Measurements from ENCODE around the gene SPOCK2.

Gene SPOCK2

DNA sequence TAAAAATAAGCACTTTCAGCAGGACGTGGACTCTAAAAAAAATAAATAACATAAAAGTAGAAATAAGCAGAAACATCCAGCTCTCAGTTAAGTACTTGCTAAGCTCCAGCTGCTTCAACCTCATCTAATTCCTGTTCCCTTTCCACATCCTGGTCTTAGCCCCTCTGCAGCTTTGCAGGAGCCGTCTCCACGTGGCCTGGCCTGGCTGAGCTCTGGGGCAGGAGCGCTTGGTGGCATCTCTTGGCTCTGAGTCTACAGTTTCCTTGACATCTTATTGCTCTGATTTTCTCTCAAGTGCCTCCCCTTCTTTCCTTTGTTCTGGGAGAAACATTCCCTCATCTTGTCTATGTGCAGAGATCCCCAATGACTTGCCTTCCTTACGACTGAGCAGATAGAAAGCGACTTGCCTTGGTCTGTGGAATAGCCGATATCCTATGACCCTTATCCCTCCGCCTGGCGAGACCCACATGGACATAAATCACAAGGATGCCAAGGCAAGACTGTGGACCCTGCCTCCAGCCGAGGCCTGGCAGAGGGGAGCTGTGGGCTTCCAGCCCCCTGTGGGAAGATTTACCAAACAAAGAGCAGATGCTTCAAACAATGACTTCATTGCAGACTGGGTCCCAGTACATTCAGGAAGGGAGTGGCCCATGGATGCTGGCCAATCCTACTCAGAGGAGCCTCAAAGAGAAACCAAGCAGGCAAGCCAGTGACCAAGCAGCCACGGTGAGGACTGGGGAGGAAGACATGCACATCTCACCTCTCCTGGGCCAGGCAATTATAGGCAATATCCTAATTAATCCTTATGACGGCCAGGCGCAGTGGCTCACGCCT, 61.9 kb downstream of the SPOCK2 start:
- no peak overlapping the region for H3K27ac ChIP-seq (ENCODE audit: low read depth, low read length)
- no peaks in the 10 kb centered on the region for H3K36me3 ChIP-seq (ENCODE audit: low read length)

GRCh38 chr10:72025832-72026231, 62.5 kb downstream of the SPOCK2 start:
- Histone ChIP-seq H3K36me3 (ENCODE audit: low read length) (no peaks in the 10 kb centered on the region), H3K9me2 (replicated peaks; ENCODE audit: insufficient read depth, low read length) (no peaks in the 10 kb centered on the region), H3K9me3 (ENCODE audit: insufficient read depth, low read length) (no peaks in the 10 kb centered on the region), H4K20me1 (ENCODE audit: low read depth, low read length) (no peaks in the 10 kb centered on the region), H3K79me2 (ENCODE audit: insufficient read depth, low read length) (no peaks in the 10 kb centered on the region), H2AFZ (ENCODE audit: low read depth, low read length, severe bottlenecking) (no peak overlapping the region), H3K4me3 (ENCODE audit: insufficient read depth, low read length, poor library complexity, severe bottlenecking) (no peak overlapping the region), H3K27me3 (ENCODE audit: low read length) (no peaks in the 10 kb centered on the region), H3K9ac (ENCODE audit: low read length) (no peak overlapping the region), H3K4me2 (ENCODE audit: low read depth, low read length, poor library complexity, severe bottlenecking) (no peak overlapping the region), H3F3A (ENCODE audit: insufficient read depth) (no peaks in the 10 kb centered on the region), H3K27ac (ENCODE audit: low read depth, low read length) (no peak overlapping the region)
- TF ChIP-seq, protein P1, sequence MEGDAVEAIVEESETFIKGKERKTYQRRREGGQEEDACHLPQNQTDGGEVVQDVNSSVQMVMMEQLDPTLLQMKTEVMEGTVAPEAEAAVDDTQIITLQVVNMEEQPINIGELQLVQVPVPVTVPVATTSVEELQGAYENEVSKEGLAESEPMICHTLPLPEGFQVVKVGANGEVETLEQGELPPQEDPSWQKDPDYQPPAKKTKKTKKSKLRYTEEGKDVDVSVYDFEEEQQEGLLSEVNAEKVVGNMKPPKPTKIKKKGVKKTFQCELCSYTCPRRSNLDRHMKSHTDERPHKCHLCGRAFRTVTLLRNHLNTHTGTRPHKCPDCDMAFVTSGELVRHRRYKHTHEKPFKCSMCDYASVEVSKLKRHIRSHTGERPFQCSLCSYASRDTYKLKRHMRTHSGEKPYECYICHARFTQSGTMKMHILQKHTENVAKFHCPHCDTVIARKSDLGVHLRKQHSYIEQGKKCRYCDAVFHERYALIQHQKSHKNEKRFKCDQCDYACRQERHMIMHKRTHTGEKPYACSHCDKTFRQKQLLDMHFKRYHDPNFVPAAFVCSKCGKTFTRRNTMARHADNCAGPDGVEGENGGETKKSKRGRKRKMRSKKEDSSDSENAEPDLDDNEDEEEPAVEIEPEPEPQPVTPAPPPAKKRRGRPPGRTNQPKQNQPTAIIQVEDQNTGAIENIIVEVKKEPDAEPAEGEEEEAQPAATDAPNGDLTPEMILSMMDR (IDR thresholded peaks at IDR 0.05; ENCODE audit: insufficient read depth, low read length, poor library complexity, severe bottlenecking), result no peak
- no peak for TF ChIP-seq EZH2phosphoT487 (conservative IDR thresholded peaks at IDR 0.05; ENCODE audit: low read length)

More for the DNA sequence above, 61.9 kb downstream of the SPOCK2 start:
- no peak overlapping the region for H2AFZ ChIP-seq (ENCODE audit: low read depth, low read length, severe bottlenecking)
- no peaks in the 10 kb centered on the region for H3K27me3 ChIP-seq (ENCODE audit: low read length)
- H3K4me2 ChIP-seq (ENCODE audit: low read depth, low read length, poor library complexity, severe bottlenecking), result no peak overlapping the region
- H3K79me2 ChIP-seq (ENCODE audit: insufficient read depth, low read length), result no peaks in the 10 kb centered on the region
- no peaks in the 10 kb centered on the region for H4K20me1 ChIP-seq (ENCODE audit: low read depth, low read length)
- no peaks in the 10 kb centered on the region for H3F3A ChIP-seq (ENCODE audit: insufficient read depth)
- TF ChIP-seq EZH2phosphoT487 (conservative IDR thresholded peaks at IDR 0.05; ENCODE audit: low read length), result no peak
- TF ChIP-seq, protein P1 (IDR thresholded peaks at IDR 0.05; ENCODE audit: insufficient read depth, low read length, poor library complexity, severe bottlenecking), result no peak
- no peak overlapping the region for H3K4me3 ChIP-seq (ENCODE audit: insufficient read depth, low read length, poor library complexity, severe bottlenecking)
- no peaks in the 10 kb centered on the region for H3K9me2 ChIP-seq (replicated peaks; ENCODE audit: insufficient read depth, low read length)
- no peak overlapping the region for H3K9ac ChIP-seq (ENCODE audit: low read length)
- H3K9me3 ChIP-seq (ENCODE audit: insufficient read depth, low read length), result no peaks in the 10 kb centered on the region

DNA sequence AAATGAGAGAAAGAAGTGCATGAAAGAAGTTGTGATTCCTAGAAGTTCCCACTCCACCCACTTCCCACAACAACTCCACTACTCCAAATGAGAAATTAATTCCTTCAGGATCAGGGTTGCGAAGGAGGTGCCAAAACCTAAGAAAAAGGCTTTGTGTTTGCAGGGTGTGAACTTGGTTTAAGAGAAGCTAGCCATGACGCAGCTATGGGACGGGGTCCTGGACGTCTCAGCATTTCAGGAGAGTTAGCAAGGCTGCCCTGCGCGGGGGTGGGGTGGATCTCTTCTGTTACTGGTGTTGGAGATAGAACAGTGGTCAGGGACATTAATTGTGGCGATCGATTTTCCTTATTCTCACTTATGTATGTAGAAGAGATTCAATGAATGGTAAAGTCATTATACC, 63.0 kb downstream of the SPOCK2 start:
- Histone ChIP-seq H4K20me1 (ENCODE audit: low read depth, low read length) (no peaks in the 10 kb centered on the region), H3K36me3 (ENCODE audit: low read length) (no peaks in the 10 kb centered on the region), H3K9me2 (replicated peaks; ENCODE audit: insufficient read depth, low read length) (no peaks in the 10 kb centered on the region), H3F3A (ENCODE audit: insufficient read depth) (no peaks in the 10 kb centered on the region), H3K4me3 (ENCODE audit: insufficient read depth, low read length, poor library complexity, severe bottlenecking) (no peak overlapping the region), H3K9ac (ENCODE audit: low read length) (no peak overlapping the region), H2AFZ (ENCODE audit: low read depth, low read length, severe bottlenecking) (no peak overlapping the region), H3K9me3 (ENCODE audit: insufficient read depth, low read length) (no peaks in the 10 kb centered on the region), H3K27me3 (ENCODE audit: low read length) (no peaks in the 10 kb centered on the region), H3K4me2 (ENCODE audit: low read depth, low read length, poor library complexity, severe bottlenecking) (no peak overlapping the region), H3K79me2 (ENCODE audit: insufficient read depth, low read length) (no peaks in the 10 kb centered on the region), H3K27ac (ENCODE audit: low read depth, low read length) (no peak overlapping the region)
- TF ChIP-seq, protein P1 (IDR thresholded peaks at IDR 0.05; ENCODE audit: insufficient read depth, low read length, poor library complexity, severe bottlenecking), result no peak
- no peak for TF ChIP-seq EZH2phosphoT487 (conservative IDR thresholded peaks at IDR 0.05; ENCODE audit: low read length)
